GM06990 (cell line): ENCODE data around the gene DNAJC28.
"Not testable (repeated sequence)": the region's sequence is repeated elsewhere in the genome, so short reads cannot be mapped to it uniquely, and the experiment has no call there.

Source experiments
- DNase-seq: peaks from one replicate; pipeline ENCODE4 v3.0.0-alpha.2; 2011; ENCODE audit not compliant: insufficient read length; ENCODE audit errors: extremely low read depth
- H3K27me3 ChIP-seq: replicated peaks from 2 replicates; pipeline ENCODE4 v1.6.0; 2011; ENCODE audit warnings: low read length; ENCODE audit not compliant: control insufficient read depth, insufficient read depth
- H3K36me3 ChIP-seq: 2 replicates; pipeline ENCODE4 v1.5.1; 2011; ENCODE audit warnings: low read length; ENCODE audit not compliant: control insufficient read depth, insufficient read depth
- H3K4me3 ChIP-seq: replicated peaks from 2 replicates; pipeline ENCODE4 v1.5.1; 2011; ENCODE audit warnings: low read depth, mild to moderate bottlenecking, control low read depth, low read length
- CTCF ChIP-seq: IDR thresholded peaks from 2 replicates; pipeline ENCODE4 v1.5.1; 2011; ENCODE audit warnings: low read length, control low read depth, mild to moderate bottlenecking, inconsistent platforms; ENCODE audit not compliant: insufficient read depth, poor library complexity, severe bottlenecking

Gene DNAJC28

GRCh38 chr21:33473344-33473743 is 18.2 kb downstream of the DNAJC28 start:
- no peak for DNase-seq
- Histone ChIP-seq H3K4me3 (no peak overlapping the region), H3K27me3 (no peaks in the 10 kb centered on the region), H3K36me3 (no peaks in the 10 kb centered on the region)
- TF ChIP-seq CTCF: no peak

- Histone ChIP-seq H3K36me3 (no peaks in the 10 kb centered on the region), H3K4me3 (no peak overlapping the region), H3K27me3 (no peaks in the 10 kb centered on the region)
- DNase-seq: no peak
- TF ChIP-seq CTCF: no peak
Measured at GRCh38 chr21:33470701-33471100, 20.8 kb downstream of the DNAJC28 start.

- H3K36me3 ChIP-seq, H3K4me3 ChIP-seq, H3K27me3 ChIP-seq, DNase-seq: not testable (repeated sequence)
Measured at GRCh38 chr21:33469183-33469582, 22.3 kb downstream of the DNAJC28 start.

- DNase-seq: no peak
- Histone ChIP-seq H3K27me3 (no peaks in the 10 kb centered on the region), H3K4me3 (no peak overlapping the region), H3K36me3 (no peaks in the 10 kb centered on the region)
- TF ChIP-seq CTCF: no peak
Measured at GRCh38 chr21:33461538-33462250, 29.8 kb downstream of the DNAJC28 start.

- TF ChIP-seq CTCF: no peak
- Histone ChIP-seq H3K36me3 (no peaks in the 10 kb centered on the region; the same call in 1 of the 2 replicates), H3K4me3 (no peak overlapping the region), H3K27me3 (no peaks in the 10 kb centered on the region)
- DNase-seq: no peak
Measured at GRCh38 chr21:33458861-33459260, 32.7 kb downstream of the DNAJC28 start.

GRCh38 chr21:33455686-33456446 is 35.6 kb downstream of the DNAJC28 start:
- TF ChIP-seq CTCF: no peak
- Histone ChIP-seq H3K36me3 (no peaks in the 10 kb centered on the region; the same call in 1 of the 2 replicates), H3K27me3 (no peaks in the 10 kb centered on the region), H3K4me3 (no peak overlapping the region)
- DNase-seq: no peak
